HG02970 (cell line): Measurements from ENCODE around the gene ANKRD65.
A peak's percentile ranks its signal among the peaks of the same experiment; 100 is the strongest.
"Not testable (repeated sequence)": the region's sequence is repeated elsewhere in the genome, so short reads cannot be mapped to it uniquely, and the experiment has no call there.

Source experiments
- ATAC-seq: cut with Tn5 transposase; IDR thresholded peaks from one replicate; pipeline ENCODE4 v1.9.1; 2021; ENCODE audit warnings: mild to moderate bottlenecking, moderate library complexity, moderate number of reproducible peaks; ENCODE audit not compliant: unreplicated experiment, low FRiP score

The ANKRD65 gene

DNA sequence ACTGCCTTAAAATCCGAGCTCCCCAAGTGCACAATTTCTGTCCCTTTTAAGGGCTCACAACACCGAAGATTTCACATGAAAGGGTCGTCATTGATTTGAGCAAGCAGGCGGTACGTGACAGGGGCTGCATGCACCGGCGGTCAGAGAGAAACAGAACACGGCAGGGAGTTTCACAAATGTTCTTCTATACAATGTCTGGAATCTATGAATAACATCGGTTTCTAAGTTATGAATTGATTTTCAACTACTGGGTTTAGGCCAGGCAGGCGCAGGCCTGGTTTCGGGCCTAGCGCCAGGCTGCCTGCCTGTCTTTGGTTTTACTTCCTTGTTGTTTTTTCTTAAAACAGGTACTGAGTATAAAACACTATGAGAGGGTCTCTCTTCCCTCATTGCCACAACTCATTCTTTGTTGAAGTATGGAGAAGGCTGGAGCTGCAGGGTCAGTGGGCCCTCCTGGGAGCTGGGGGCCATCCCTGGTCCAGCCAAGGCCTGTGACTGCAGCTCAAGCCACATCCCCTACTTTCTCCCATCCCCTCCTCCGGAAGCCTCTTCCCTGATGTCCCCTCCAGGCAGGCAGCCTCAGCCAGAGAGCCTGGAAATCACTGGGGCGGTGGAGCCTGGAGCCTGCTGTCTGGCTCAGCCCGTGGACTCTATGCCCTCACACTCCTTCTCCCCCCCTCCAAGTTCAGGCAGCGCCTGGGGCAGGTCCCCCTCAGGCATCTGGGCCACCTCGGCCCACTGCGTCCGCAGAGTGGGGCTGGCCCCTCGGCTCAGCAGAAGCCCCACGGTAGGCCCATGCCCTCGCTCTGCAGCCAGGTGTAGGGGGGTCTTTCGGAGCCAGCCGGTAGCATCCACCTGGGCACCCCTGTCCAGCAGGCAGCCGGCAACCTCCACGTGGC lies 2.4 kb downstream of the ANKRD65 start:
- no peak for ATAC-seq

DNA sequence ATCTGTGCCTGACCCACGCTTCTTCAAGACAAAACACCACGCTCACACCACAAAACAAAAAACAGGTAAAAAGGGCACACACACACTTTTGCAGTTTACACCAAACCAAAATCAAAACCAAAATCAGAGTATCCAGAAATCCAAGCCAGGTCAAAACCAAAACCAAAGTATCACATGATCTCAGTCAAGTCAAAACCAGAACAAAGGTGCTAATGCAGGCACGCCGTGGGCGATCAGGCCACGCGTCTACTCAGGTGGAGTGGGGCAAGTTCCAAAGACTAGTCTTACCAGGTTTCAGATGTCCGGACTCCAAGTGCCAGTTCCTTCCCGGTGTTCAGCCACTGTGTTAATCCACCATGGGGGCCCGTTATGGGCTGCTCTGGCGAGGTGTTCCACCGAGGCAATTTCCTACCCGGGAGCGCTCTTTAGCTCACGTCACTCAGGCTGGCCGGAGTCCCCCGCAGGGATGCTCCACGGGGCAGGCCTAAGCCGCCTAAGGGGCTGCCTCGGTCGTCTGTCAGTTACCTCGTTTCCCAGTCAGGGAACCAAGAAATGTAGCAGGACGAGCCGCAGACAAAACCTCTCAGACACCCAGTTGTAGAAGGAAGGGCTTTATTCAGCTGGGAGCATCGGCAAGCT lies 3.1 kb downstream of the ANKRD65 start:
- not testable (repeated sequence) for ATAC-seq

DNA sequence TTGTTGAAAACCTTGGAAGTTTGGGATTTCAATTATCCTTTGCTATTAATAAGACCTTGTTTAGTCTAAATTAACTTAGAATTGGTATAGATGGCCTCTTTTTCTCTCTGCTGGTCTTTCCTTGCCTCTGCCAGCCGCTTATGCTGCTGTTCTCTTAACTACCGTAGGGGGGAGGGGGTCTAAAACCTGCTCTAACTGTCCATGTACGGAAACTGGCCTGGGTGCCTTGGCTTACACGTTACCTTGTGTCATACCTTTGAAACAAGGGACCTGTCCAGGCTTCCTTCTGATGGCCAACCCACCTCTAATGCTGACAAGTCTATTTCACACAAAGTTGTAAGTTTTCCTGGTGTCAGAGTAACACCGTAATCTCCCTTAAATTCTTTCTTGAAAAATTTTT lies 3.7 kb downstream of the ANKRD65 start:
- not testable (repeated sequence) for ATAC-seq

DNA sequence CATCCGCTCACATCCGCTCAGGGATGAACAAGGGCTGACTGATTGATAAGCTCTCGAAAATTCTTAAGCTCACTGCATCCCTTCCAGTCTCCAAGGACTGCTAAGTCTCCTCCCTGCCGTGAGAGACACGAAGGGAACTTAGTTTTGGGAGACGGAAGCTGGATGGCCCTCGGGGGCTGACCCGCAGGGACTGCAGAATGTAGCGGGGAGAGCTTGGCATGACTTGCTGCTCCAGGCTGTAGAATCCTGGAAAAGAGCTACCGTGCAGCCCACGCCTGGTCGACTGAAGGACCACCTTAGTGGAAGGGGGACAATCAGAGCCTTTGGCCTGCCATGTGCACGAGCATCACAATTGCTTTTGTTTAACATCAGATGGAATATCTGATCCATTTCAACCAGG lies 5.3 kb downstream of the ANKRD65 start:
- ATAC-seq, result no peak

DNA sequence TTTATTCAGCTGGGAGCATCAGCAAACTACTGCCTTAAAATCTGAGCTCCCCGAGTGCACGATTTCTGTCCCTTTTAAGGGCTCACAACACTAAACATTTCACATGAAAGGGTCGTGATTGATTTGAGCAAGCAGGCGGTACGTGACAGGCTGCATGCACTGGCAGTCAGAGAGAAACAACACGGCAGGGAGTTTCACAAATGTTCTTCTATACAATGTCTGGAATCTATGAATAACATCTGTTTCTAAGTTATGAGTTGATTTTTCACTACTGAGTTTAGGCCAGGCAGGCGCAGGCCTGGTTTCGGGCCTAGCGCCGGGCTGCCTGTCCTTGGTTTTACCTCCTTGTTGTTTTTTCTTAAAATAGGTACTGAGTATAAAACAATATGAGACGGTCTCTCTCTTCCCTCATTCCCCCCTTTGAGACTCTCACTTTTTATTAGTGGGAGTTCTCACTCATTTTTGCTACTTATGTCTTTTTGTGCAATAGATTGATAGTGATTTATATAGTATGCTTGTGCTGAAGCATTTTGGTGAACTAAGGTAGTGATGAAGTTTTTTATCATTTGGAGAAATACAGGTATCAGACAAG lies 8.7 kb downstream of the ANKRD65 start:
- not testable (repeated sequence) for ATAC-seq

DNA sequence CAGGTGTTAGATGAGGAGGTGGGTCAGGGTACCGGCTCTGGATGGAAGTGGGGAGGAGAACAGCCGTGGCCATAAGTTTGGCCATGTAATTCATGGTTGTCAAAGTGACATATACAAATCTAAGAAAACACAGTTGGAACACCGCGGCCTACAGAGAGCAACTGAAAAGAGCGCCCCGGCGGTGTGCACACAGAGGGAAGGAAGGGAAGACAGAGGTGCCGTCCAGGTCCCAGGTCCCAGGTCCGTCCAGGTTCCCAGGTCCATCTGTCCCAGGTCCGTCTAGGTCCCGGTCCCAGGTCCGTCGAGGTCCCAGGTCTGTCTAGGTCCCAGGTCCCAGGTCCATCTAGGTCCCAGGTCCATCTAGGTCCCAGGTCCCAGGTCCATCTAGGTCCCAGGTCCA lies 9.4 kb downstream of the ANKRD65 start:
- no peak for ATAC-seq

DNA sequence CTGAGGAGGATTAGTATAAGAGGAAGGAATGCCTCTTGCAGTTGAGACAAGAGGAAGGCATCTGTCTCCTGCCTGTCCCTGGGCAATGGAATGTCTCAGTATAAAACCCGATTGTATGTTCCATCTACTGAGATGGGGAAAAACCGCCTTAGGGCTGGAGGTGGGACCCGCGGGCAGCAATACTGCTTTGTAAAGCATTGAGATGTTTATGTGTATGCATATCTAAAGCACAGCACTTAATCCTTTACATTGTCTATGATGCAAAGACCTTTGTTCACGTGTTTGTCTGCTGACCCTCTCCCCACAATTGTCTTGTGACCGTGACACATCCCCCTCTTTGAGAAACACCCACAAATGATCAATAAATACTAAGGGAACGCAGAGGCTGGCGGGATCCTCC lies 10.8 kb downstream of the ANKRD65 start:
- not testable (repeated sequence) for ATAC-seq

DNA sequence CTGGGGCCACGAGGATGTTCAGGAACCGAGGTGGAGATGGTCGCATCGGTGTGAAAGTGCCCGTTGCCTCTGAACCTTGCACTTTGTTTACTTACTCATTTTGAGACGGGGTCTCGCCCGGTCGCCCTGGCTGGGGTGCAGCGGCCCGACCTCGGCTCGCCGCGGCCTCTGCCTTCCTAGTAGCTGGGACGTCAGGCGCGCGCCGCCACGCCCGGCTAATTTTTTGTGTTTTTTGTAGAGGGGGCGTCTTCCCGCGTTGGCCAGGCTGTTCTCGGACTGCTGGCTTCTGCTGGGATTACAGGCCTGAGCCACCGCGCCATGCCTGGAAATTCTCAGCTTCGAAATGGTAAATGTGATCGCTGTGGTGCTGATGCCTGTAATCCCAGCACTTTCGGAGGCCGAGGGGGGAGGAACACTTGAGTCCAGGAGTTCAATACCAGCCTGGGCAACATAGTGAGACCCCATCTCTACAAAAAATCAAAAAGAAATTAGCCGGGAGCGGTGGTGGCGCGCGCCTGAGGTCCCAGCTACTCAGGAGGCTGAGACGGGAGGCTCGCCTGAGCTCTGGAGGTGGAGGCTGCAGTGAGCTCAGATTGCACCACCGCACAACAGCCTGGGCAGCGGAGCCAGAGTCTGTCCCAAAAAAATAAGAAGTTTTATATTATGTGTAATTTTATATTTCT lies 13.3 kb downstream of the ANKRD65 start:
- ATAC-seq, result no peak

DNA sequence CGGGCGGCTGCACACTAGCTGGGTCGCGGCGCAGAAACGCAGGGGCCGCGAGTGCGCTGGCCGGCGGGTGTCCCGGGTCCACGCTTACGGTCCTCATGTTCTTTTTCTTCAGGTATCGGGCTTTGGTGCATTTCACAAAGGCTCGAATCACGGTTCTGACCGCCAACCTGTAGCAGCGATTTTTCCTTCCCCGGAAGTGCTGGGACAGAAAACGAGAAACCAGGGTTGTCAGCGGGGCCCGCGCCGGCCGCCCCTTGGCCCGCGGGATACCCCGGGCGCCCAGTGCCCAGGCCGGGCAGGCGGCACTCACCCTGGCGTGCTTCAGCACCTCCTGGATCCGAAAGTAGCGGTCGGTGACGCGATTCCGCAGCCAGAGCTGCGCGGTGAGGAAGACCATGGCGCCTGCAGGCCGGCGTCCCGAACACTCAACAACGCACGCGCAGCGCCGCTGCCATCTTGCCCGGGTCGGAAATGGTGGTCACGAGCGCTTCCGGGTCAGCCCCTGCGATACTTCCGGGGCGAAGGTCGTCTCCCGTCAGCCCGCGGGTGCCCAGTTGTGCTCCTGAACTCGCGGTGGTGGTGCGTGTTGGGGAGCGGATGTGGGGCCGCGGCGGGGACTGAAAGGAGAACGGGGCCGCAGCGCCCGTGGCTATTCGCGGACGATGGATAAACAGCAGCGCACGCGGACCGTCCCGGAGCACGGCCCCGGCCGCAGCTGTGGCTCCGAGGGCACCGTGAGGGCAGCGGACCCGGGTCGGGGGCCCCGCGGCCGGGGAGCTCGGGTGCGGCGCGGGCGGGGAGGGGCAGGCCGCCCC lies 14.0 kb downstream of the ANKRD65 start, which contains the start of gene MRPL20:
Gene MRPL20, minus strand, starts transcription at position 473 of the 815 bp plus-strand sequence. Its CDS starts 76 bp downstream, at position 397.
- ATAC-seq, result peak; percentile 87

DNA sequence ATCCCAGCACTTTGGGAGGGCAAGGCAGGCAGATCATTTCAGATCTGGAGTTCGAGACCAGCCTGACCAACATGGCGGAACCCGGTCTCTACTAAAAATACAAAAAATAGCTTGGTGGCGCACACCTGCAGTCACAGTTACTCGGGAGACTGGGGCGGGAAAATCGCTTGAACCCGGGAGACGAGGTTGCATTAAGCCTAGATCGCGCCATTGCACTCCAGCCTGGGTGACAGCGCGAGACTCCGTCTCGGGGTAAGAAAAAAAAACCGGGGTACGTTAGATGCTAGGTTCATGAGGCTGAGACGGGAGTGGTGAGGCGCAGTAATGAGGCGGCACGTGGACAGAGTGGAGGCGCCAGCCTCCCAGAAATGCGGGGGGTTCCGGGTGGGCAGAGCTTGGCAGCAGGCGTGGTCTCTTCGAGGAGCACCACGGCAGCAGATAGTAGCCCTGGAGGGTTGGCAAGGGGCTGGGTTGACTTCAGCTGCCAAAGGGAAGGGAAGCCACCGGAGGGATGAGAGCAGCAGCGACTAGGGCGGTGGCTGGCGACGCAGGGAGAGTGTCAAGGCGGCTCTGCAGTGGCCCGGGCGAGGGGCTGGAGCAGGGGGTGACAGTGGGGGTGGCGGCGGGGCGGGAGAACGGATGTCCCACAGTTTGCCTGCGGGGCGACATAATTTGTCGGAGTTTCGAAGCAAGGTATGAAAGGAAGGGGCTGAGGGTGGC lies 14.8 kb downstream of the ANKRD65 start:
- no peak for ATAC-seq

DNA sequence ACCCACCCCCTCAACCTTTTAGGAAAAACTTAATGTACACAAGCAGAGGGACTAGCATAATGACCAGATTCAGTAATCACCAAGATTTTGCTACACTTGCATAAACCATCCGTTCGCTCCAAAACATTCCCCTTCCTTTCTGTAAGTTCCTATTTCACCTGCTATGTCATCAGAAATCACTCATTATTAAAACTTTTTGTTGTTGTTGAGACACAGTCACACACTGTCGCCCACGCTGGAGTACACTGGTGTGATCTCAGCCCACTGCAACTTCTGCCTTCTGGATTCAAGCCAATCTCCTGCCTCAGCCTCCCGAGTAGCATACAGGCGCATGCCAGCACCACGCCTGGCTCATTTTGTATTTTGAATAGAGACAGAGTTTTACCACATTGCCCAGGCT lies 17.4 kb downstream of the ANKRD65 start:
- no peak for ATAC-seq

DNA sequence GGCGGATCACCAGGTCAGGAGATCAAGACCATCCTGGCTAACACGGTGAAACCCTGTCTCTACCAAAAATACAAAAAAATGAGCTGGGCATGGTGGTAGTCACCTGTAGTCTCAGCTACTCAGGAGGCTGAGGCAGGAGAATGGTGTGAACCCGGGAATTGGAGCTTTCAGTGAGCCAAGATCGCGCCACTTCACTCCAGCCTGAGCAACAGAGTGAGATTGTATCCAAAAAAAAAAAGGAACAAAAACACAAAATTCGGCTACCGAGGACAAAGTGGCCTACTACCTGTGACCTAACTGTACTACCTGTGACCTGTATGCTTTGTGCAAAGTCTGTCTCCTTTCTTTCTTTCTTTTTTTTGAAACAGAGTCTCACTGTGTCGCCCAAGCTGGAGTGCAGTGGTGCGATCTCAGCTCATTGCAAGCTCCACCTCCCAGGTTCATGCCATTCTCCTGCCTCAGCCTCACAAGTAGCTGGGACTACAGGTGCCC lies 18.1 kb downstream of the ANKRD65 start:
- ATAC-seq, result not testable (repeated sequence)

DNA sequence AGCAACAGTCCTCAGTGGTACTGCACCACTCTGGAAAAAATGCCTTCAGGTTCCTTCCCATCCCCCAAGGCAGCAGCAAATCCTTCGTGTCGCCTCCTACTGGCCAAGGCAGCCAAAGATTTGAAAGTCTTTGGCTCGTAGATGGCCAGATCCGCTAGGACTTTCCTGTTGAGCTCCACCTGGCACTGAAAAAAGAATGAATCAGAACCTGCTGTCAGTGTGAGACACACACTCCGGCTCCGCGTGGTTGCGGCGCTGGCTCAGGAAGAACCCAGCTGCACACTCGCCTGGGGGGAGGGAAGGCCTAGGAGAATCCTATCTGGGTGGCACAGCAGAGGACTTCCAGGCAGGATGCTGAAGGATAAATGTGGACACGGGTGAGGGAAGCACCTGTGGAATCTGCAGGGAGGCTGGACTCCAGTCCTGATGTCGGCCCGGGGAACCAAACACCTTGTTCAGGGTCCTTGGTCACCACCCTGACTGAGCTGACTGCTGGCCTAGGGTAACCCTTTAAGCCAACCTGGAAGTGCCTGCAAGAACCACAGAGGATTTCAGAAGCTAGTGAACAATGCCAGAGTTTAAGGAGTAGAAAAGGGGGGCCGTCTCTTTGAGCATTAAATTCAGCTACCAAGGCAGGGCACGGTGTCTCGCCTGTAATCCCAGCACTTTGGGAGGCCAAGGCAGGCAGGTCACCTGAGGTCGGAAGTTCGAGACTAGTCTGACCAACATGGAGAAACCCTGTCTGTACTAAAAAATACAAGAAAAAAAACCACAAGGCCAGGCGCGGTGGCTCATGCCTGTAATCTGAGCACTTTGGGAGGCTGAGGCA lies 18.8 kb downstream of the ANKRD65 start:
- no peak for ATAC-seq

DNA sequence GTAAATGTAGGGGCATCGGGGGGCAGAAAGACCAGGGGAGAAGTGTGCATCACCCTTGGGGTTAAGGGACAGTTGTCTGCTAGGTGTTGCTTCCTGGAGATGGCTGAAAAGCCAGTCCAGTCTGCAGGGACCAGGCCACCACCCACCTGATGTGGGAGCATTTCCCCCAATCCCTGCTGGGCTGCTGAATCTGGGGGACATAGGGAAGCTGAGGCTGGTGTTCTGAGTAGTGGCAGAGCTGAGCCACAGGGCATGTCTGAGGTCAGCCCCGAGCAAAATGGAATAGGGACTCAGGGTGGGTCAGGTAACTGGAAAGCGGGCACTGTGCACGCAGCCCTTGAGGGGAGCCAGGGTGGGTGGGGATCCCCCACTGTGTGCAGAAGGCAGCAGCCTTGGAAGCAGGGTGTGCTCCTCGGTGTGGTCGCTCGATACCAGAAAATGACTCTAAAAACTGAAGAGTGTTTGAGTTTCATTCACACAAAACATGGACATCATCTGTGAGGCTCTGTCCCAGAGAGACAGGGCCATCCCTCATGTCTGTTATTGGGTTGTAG lies 19.5 kb downstream of the ANKRD65 start:
- ATAC-seq, result no peak

DNA sequence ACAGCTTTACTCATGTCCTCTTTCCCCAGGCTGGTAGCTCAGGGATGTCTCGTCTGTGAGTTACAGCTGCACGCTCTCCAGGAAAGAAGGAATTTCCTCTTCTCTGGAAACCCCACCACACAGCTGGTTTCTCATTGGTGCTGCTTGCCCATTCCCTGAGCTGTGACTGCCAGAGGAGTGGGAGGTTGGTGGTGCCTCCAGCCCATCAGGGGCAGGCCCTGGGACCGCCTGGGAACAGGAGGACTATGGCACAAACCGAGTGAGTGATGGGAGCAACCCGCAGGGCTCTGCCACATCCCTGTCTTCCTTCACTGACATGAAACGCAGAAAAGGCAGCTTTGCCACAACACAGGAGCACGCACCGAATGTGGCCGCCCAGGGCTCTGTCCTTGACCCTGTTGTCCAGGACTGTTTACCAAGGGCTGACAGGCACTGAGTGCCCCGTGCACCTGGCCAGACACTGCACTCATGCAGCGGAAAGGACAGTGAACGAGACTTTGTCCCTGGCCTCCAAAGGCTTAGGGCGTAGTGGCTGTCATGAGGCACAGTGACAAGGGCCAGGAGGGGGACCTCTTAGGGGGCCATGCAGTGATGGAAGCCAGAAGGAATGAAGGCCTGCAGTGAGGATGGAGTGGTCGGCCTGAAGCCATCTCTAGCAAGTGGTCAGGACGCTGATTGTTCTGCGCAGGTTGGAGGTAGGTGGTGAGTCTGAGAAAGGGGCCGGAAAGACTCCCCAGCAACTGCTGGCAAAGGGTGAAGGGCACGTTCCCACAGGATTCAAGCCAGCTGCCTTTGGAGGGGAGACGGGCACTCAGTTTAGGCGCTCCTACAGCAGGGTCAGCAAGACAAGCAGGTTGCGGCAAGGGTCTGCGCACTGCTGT lies 20.3 kb downstream of the ANKRD65 start:
- no peak for ATAC-seq

DNA sequence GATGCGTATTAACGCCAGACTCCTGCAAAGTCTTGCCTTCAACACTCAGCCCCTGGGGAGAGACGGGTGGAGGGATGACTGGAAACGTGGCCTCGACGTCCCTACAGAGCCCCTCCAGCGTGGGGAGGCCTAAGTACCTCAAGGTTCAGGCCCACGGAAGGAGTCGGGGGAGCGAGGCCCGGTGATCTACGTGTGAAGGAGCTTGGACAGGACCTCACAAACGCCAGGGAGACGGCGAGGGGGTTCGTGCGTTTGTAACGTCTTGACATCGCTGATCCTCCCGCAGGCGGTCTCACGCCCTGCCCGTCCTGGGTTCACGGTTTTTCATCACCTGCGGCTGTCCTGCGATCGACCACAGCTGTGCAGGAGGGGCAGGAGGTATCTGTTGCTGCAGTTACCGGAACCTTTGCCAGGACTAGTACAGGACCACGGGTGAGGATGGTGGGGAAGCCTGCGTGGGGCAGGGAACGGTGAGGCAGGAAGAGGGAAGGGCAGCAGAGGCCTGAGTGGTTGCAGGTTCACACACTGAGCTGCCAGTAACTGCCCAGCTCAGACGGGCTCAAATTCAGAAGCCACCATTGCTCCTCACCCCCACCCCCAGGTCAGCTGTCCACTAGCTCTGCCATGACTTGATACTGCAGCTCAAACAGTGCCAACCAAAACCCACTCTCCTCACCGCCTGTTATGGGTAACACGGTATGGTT lies 21.1 kb downstream of the ANKRD65 start:
- no peak for ATAC-seq
